ENCODE data around the gene DLEU7. TPM values are rescaled to one million over a fixed set of nuclear protein-coding genes. Genes with fewer than 3 reads are reported as not detected.

Gene DLEU7
- total and polyA plus RNA-seq, 2 donors (not counting 1 experiment from before 2014, with no cell fraction given) = 0.07 to 0.25 TPM

DNA sequence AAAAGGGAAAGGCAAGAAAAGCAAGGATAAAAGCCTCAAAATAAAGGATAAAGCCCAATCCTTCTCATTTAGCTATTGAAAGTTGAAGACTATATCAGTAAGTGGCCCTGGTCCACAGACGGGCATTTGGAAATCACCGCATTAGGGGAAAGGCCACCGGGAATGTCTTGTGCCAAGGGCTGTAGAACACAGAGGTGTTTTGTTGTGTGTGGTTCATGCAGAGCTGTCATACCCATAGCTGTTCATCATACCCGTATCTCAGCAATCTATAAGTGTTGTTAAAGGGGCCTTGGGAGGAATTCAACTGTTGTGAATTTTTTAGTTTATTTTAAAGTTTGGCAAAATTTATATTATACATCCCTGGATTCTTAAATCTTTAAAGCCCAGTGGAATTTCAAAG, 33.0 kb downstream of the DLEU7 start:
- peak overlapping the region; percentile 77 for H3K27ac Mint-ChIP-seq
- H3K4me3 Mint-ChIP-seq = peak overlapping the region; percentile 13
- peaks cover 2% of the 10 kb centered on the region for H3K9me3 Mint-ChIP-seq (ENCODE audit: insufficient read depth)
- Histone ChIP-seq H3K79me2 (ENCODE audit: control insufficient read depth, insufficient read depth, low read length) (no peaks in the 10 kb centered on the region), H3K4me2 (replicated peaks; ENCODE audit: low read depth, low read length, poor library complexity, severe bottlenecking) (peak overlapping the region; percentile 59), H3K36me3 (replicated peaks in 1 of 2; ENCODE audit: control extremely low read depth in 1 of 2, control insufficient read depth in 1 of 2, extremely low read depth in 1 of 2, insufficient read depth in 2 of 2, low read length in 1 of 2) (no peaks in the 10 kb centered on the region), H4K20me1 (ENCODE audit: control insufficient read depth, insufficient read depth, low read length, poor library complexity, severe bottlenecking) (no peaks in the 10 kb centered on the region), H3K9me3 (ENCODE audit: control extremely low read depth in 1 of 3, control insufficient read depth in 2 of 3, insufficient read depth in 1 of 3, low read length in 2 of 3) (peaks cover 0 to 5% (median 0%) of the 10 kb centered on the region in 3 donors), H3K4me3 (ENCODE audit: control extremely low read depth in 1 of 5, extremely low read depth in 1 of 5, insufficient read depth in 1 of 5, low read depth in 2 of 5, low read length in 4 of 5) (peak overlapping the region in 1 of 5 experiments; percentile 32), H2AFZ (ENCODE audit: insufficient read depth, low read depth, low read length, poor library complexity, severe bottlenecking) (peak overlapping the region; percentile 7), H3K27me3 (replicated peaks in 1 of 4; ENCODE audit: control extremely low read depth in 1 of 4, control insufficient read depth in 3 of 4, insufficient read depth in 4 of 4, low read length in 3 of 4) (no peaks in the 10 kb centered on the region), H3K27ac (ENCODE audit: low read length in 2 of 2) (peak overlapping the region; percentile 78 to 89), H3K9ac (ENCODE audit: low read length) (peak overlapping the region; percentile 6), H3K4me1 (ENCODE audit: control insufficient read depth in 2 of 2, insufficient read depth in 2 of 2, low read length in 2 of 2) (peaks cover 28 to 29% of the 10 kb centered on the region in 2 donors)
- POLR2A ChIA-PET = interaction anchor here (0.6 to 2.6 kb wide), 7 partner anchors 81 to 812 kb away, joined by 3 to 9 read pairs (median 4); partner anchors contain the start of gene RNASEH2B
- intact Hi-C loops (cut with micrococcal nuclease) = loop anchor here (2.0 to 5.0 kb wide), 2 partner anchors 82 to 100 kb away; no protein-coding TSS in a partner anchor
- CTCF ChIA-PET = interaction anchor here (0.9 to 3.6 kb wide), 8 partner anchors 10 to 834 kb away, joined by 3 to 26 read pairs (median 8); partner anchors contain the start of gene TRIM13
- ATAC-seq (ENCODE audit: low read depth) = no peak
- peaks cover 40% of the 10 kb centered on the region for H3K4me1 Mint-ChIP-seq
- no peaks in the 10 kb centered on the region for H3K27me3 Mint-ChIP-seq
- no peak for DNase-seq
- WGBS (ENCODE audit: insufficient coverage) = no CpG with 5 or more reads among the region's 4 CpGs
- TF ChIP-seq CTCF (IDR thresholded peaks at IDR 0.05) = no peak
- no peak for TF ChIP-seq EZH2 (IDR thresholded peaks at IDR 0.05; ENCODE audit: borderline replicate concordance, insufficient read depth, low read depth, low read length, poor library complexity, severe bottlenecking)
